ENCODE measurements around the gene ST6GALNAC3. TPM values are rescaled to one million over a fixed set of nuclear protein-coding genes. Genes with fewer than 3 reads are reported as not detected.
"Not testable (repeated sequence)": the region's sequence is repeated elsewhere in the genome, so short reads cannot be mapped to it uniquely, and the experiment has no call there.

The ST6GALNAC3 gene
- total RNA-seq, 6 experiments from 2014 or later: 1.00 to 1.7 (median 1.2) TPM

- no peaks in the 10 kb centered on the region for H3K9me3 Mint-ChIP-seq
- no peak for TF ChIP-seq CTCF (IDR thresholded peaks at IDR 0.05)
- no peak overlapping the region for H3K4me3 Mint-ChIP-seq
- no peaks in the 10 kb centered on the region; the same call in 1 of the 2 replicates for H3K27me3 Mint-ChIP-seq (ENCODE audit: insufficient read depth)
- H3K27ac Mint-ChIP-seq: no peak overlapping the region
- no peak for DNase-seq
- H3K4me1 Mint-ChIP-seq (ENCODE audit: low read depth): peaks cover 13% of the 10 kb centered on the region
- H3K36me3 Mint-ChIP-seq (ENCODE audit: low read depth): no peaks in the 10 kb centered on the region
Measured at GRCh38 chr1:76095802-76096201, 21.3 kb downstream of the ST6GALNAC3 start.

- H3K27me3 Mint-ChIP-seq (ENCODE audit: insufficient read depth): not testable (repeated sequence)
Measured at GRCh38 chr1:76097064-76097463, 22.5 kb downstream of the ST6GALNAC3 start.

GRCh38 chr1:76098845-76099244, 24.3 kb downstream of the ST6GALNAC3 start:
- Mint-ChIP-seq H3K9me3 (no peaks in the 10 kb centered on the region), H3K36me3 (ENCODE audit: low read depth) (no peaks in the 10 kb centered on the region), H3K4me3 (no peak overlapping the region), H3K27ac (no peak overlapping the region), H3K4me1 (ENCODE audit: low read depth) (peaks cover under 1% of the 10 kb centered on the region; the same call in 1 of the 2 replicates), H3K27me3 (ENCODE audit: insufficient read depth) (no peaks in the 10 kb centered on the region; the same call in 1 of the 2 replicates)
- no peak for TF ChIP-seq CTCF (IDR thresholded peaks at IDR 0.05)
- no peak for DNase-seq

More at GRCh38 chr1:76097064-76097463, 22.5 kb downstream of the ST6GALNAC3 start:
- not testable (repeated sequence) for H3K36me3 Mint-ChIP-seq (ENCODE audit: low read depth); H3K9me3 Mint-ChIP-seq; H3K27ac Mint-ChIP-seq; DNase-seq; H3K4me3 Mint-ChIP-seq
- H3K4me1 Mint-ChIP-seq (ENCODE audit: low read depth): peaks cover 13% of the 10 kb centered on the region

GRCh38 chr1:76101548-76101947, 27.0 kb downstream of the ST6GALNAC3 start:
- no peaks in the 10 kb centered on the region; the same call in 1 of the 2 replicates for H3K4me1 Mint-ChIP-seq (ENCODE audit: low read depth)
- no peak for DNase-seq
- no peaks in the 10 kb centered on the region for H3K9me3 Mint-ChIP-seq
- no peaks in the 10 kb centered on the region for H3K27me3 Mint-ChIP-seq (ENCODE audit: insufficient read depth)
- no peaks in the 10 kb centered on the region for H3K36me3 Mint-ChIP-seq (ENCODE audit: low read depth)
- no peak for TF ChIP-seq CTCF (IDR thresholded peaks at IDR 0.05)
- H3K4me3 Mint-ChIP-seq: peak overlapping the region; percentile 45; the same call in 1 of the 2 replicates
- H3K27ac Mint-ChIP-seq: no peak overlapping the region

- no peak for TF ChIP-seq CTCF (IDR thresholded peaks at IDR 0.05)
- Mint-ChIP-seq H3K36me3 (ENCODE audit: low read depth) (no peaks in the 10 kb centered on the region), H3K4me3 (no peak overlapping the region; the same call in 1 of the 2 replicates), H3K27me3 (ENCODE audit: insufficient read depth) (no peaks in the 10 kb centered on the region), H3K4me1 (ENCODE audit: low read depth) (no peaks in the 10 kb centered on the region; the same call in 1 of the 2 replicates), H3K27ac (no peak overlapping the region), H3K9me3 (no peaks in the 10 kb centered on the region)
- DNase-seq: no peak
Measured at GRCh38 chr1:76102046-76102445, 27.5 kb downstream of the ST6GALNAC3 start.

- Mint-ChIP-seq H3K36me3 (ENCODE audit: low read depth) (no peaks in the 10 kb centered on the region), H3K27me3 (ENCODE audit: insufficient read depth) (no peaks in the 10 kb centered on the region), H3K9me3 (no peaks in the 10 kb centered on the region), H3K4me3 (no peak overlapping the region), H3K27ac (no peak overlapping the region), H3K4me1 (ENCODE audit: low read depth) (no peaks in the 10 kb centered on the region; the same call in 1 of the 2 replicates)
- DNase-seq: no peak
- no peak for TF ChIP-seq CTCF (IDR thresholded peaks at IDR 0.05)
Measured at GRCh38 chr1:76103034-76103433, 28.5 kb downstream of the ST6GALNAC3 start.

Measured in HFFc6 (cell line).